Hepatocyte (in vitro differentiated cells): ENCODE data around the gene HIP1R. TPM values are rescaled to one million over a fixed set of nuclear protein-coding genes. Genes with fewer than 3 reads are reported as not detected.

Source experiments
- DNase-seq: peaks from one replicate; pipeline ENCODE4 v3.0.0-alpha.2; 2016; ENCODE audit warnings: low spot score
- H2AFZ ChIP-seq: fragments of 200-600 bp; sonication (generic); 2 replicates; pipeline ENCODE4 v1.6.0; 2016; ENCODE audit warnings: antibody characterized with exemption, mild to moderate bottlenecking
- H3K27ac ChIP-seq: fragments of 200-600 bp; sonication (generic); 2 replicates; pipeline ENCODE4 v1.5.1; 2016; ENCODE audit warnings: mild to moderate bottlenecking
- H3K27me3 ChIP-seq: fragments of 200-600 bp; sonication (generic); 2 replicates; pipeline ENCODE4 v1.6.1; 2016
- H3K36me3 ChIP-seq: fragments of 200-600 bp; sonication (generic); replicated peaks from 2 replicates; pipeline ENCODE4 v1.5.1; 2016; ENCODE audit warnings: low read depth; ENCODE audit not compliant: insufficient read depth
- H3K4me1 ChIP-seq: fragments of 200-600 bp; sonication (generic); 2 replicates; pipeline ENCODE4 v1.5.1; 2016; ENCODE audit warnings: mild to moderate bottlenecking, moderate library complexity; ENCODE audit not compliant: insufficient read depth
- H3K4me2 ChIP-seq: fragments of 200-600 bp; sonication (generic); 2 replicates; pipeline ENCODE4 v1.6.0; 2016
- H3K4me3 ChIP-seq: fragments of 200-600 bp; sonication (generic); 2 replicates; pipeline ENCODE4 v1.5.1; 2016; ENCODE audit warnings: mild to moderate bottlenecking
- H3K79me2 ChIP-seq: fragments of 200-600 bp; sonication (generic); 2 replicates; pipeline ENCODE4 v1.6.0; 2017; ENCODE audit warnings: mild to moderate bottlenecking
- H3K9me2 ChIP-seq: fragments of 200-600 bp; sonication (generic); replicated peaks from 2 replicates; pipeline ENCODE4 v1.6.0; 2017; ENCODE audit warnings: mild to moderate bottlenecking; ENCODE audit not compliant: insufficient read depth
- H3K9me3 ChIP-seq: fragments of 200-600 bp; sonication (generic); 2 replicates; pipeline ENCODE4 v1.5.1; 2016; ENCODE audit warnings: low read depth, mild to moderate bottlenecking
- H4K20me1 ChIP-seq: fragments of 200-600 bp; sonication (generic); 2 replicates; pipeline ENCODE4 v1.6.0; 2016; ENCODE audit warnings: mild to moderate bottlenecking; ENCODE audit not compliant: insufficient read depth, poor library complexity, severe bottlenecking
- CTCF ChIP-seq: fragments of 200-600 bp; sonication (generic); IDR thresholded peaks from 2 replicates; pipeline ENCODE4 v1.5.1; 2016; ENCODE audit warnings: antibody characterized with exemption, mild to moderate bottlenecking; ENCODE audit not compliant: poor library complexity
- EZH2 ChIP-seq: fragments of 200-600 bp; sonication (generic); IDR thresholded peaks from 2 replicates; pipeline ENCODE4 v1.6.1; 2016; ENCODE audit warnings: antibody characterized with exemption, mild to moderate bottlenecking, borderline replicate concordance
- EZH2phosphoT487 ChIP-seq: fragments of 200-600 bp; sonication (generic); IDR thresholded peaks from one replicate; pipeline ENCODE4 v1.6.1; 2018; ENCODE audit warnings: antibody characterized with exemption, mild to moderate bottlenecking, low read depth, moderate library complexity; ENCODE audit not compliant: unreplicated experiment, severe bottlenecking
- WGBS: methylation state at CpG from one replicate; pipeline ENCODE4 v1.1.6; 2016; ENCODE audit warnings: low lambda C conversion rate; ENCODE audit errors: missing lambda C conversion rate; 5-methylcytosine and 5-hydroxymethylcytosine counted together
- polyA plus RNA-seq: library from polyadenylated mRNA; unstranded; fragments of >200 nt; fragmentation: Nextera tagmentation; extraction: Ambion mirVana; gene quantifications from 2 replicates; pipeline ENCODE4 v1.2.1, GENCODE V29; 2016
- total RNA-seq: library from RNA; depleted of rRNA; stranded (reverse); fragments of >200 nt; gene quantifications from 2 replicates; pipeline ENCODE4 v1.2.3, GENCODE V29; 2014

HIP1R gene
- total and polyA plus RNA-seq, 2 experiments from 2014 or later: 31.8 to 44.3 TPM

- Histone ChIP-seq H3K4me2 (no peak overlapping the region), H3K36me3 (no peaks in the 10 kb centered on the region), H3K9me2 (no peaks in the 10 kb centered on the region), H3K4me1 (no peaks in the 10 kb centered on the region), H2AFZ (no peak overlapping the region), H3K79me2 (peaks cover 24% of the 10 kb centered on the region), H3K27ac (no peak overlapping the region), H4K20me1 (peaks cover 10% of the 10 kb centered on the region), H3K4me3 (no peak overlapping the region), H3K27me3 (no peaks in the 10 kb centered on the region), H3K9me3 (no peaks in the 10 kb centered on the region)
- 91% methylated on average over 26 of the region's 26 CpGs for WGBS
- TF ChIP-seq CTCF: no peak
- no peak for TF ChIP-seq EZH2
- TF ChIP-seq EZH2phosphoT487: no peak
- no peak for DNase-seq
Measured at GRCh38 chr12:122849352-122850047, 14.2 kb downstream of the HIP1R start.

DNA sequence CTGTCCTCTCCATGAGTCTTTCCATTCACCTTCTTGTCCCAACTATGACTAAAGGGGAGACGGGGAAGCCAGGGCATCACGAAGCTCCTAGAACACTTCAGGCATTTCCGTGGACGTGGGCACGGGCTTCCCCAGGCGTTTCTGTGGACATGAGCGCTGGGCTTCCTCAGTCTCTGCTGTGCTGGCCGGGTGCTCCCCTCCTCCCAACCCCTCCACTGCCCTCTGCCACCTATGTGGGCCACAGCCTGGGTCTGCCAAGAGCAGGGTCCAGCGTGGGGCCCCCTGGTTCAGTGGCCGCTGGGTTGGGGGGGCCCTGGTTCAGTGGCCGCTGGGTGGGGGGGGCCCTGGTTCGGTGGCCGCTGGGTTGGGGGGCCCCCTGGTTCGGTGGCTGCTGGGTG is 14.8 kb downstream of the HIP1R start:
- no peak for DNase-seq
- Histone ChIP-seq H3K79me2 (peaks cover 18% of the 10 kb centered on the region), H3K4me2 (no peak overlapping the region), H2AFZ (no peak overlapping the region), H3K27me3 (no peaks in the 10 kb centered on the region), H3K27ac (no peak overlapping the region), H3K36me3 (no peaks in the 10 kb centered on the region), H3K9me2 (no peaks in the 10 kb centered on the region), H4K20me1 (peaks cover 5% of the 10 kb centered on the region), H3K4me3 (no peak overlapping the region), H3K9me3 (no peaks in the 10 kb centered on the region), H3K4me1 (no peaks in the 10 kb centered on the region)
- TF ChIP-seq EZH2phosphoT487 (no peak), CTCF (no peak), EZH2 (no peak)
- WGBS: 97% methylated on average over 10 of the region's 14 CpGs

DNA sequence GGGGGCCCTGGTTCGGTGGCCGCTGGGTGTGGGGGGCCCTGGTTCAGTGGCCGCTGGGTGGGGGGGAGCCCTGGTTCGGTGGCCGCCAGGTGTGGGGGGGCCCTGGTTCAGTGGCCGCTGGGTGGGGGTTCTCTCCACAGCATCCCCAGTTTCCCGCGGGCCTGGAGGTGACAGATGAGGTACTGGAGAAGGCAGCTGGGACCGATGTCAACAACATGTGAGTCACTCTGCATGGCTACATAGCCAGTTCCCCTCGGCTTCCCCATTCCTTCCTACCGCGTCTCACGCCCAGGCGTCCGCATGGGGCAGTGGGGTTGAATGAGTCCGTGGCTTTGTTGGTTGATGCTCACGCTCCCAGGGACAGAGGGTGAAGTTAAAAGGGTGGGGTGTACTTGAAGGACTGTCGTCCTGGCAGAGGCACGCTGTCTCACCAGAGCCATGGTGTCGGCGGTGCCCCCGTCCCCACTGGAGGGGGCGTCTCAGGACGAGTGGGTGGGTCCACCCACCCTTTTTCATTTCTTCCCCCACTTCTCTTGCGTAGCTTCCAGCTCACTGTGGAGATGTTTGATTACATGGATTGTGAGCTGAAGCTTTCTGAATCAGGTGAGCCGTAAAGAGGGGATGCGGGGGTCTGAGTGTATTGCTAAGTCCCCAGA is 15.6 kb downstream of the HIP1R start:
- H3K27ac ChIP-seq: no peak overlapping the region
- TF ChIP-seq EZH2 (no peak), CTCF (no peak), EZH2phosphoT487 (no peak)
- H3K27me3 ChIP-seq: no peaks in the 10 kb centered on the region
- no peaks in the 10 kb centered on the region for H3K9me2 ChIP-seq
- H3K9me3 ChIP-seq: no peaks in the 10 kb centered on the region
- H4K20me1 ChIP-seq: no peaks in the 10 kb centered on the region
- H3K79me2 ChIP-seq: peaks cover 11% of the 10 kb centered on the region
- 93% methylated on average over 19 of the region's 27 CpGs for WGBS
- no peak overlapping the region for H2AFZ ChIP-seq
- DNase-seq: no peak
- H3K4me1 ChIP-seq: no peaks in the 10 kb centered on the region
- H3K4me2 ChIP-seq: no peak overlapping the region
- H3K4me3 ChIP-seq: no peak overlapping the region
- H3K36me3 ChIP-seq: no peaks in the 10 kb centered on the region
